IPS DF 4.7 (cell line): Measurements from ENCODE around the gene INPP5A.
A peak's percentile ranks its signal among the peaks of the same experiment; 100 is the strongest.
"Not testable (repeated sequence)": the region's sequence is repeated elsewhere in the genome, so short reads cannot be mapped to it uniquely, and the experiment has no call there.

ENCODE experiments used
- DNase-seq: peaks from one replicate; pipeline ENCODE4 v3.0.0-alpha.2; 2013; ENCODE audit warnings: low spot score; ENCODE audit errors: extremely low read depth

The INPP5A gene

DNA sequence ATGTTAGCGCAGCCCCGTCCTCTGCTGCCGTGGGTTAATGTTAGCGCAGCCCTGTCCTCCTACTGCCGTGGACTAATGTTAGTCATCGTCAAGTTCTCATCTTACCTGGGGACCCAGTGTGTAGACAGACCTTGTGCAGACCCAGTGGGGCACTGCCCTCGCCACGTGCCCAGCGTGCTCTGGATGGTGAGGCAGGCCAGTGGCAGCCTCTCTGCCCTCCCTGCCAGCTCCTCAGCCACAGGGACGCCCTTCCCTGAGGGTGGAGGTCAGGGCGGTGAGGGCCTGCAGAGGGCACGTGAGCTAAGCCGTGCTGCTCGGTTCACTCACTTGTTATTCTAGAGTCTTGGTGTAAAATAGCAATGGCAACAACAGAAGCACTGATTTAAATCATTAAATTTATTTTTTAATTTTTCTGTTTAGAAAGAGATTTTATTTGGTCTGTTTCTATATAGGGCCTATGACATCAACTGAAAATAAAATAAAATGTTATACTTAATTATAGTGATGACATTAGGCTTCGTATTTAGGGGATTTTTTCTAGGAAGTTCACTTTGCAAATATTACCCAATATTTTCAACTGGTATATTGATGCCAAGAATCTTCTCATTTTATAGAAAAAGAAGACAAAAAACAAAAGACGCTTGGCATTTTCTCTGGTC lies 199.9 kb downstream of the INPP5A start:
- DNase-seq, result no peak

DNA sequence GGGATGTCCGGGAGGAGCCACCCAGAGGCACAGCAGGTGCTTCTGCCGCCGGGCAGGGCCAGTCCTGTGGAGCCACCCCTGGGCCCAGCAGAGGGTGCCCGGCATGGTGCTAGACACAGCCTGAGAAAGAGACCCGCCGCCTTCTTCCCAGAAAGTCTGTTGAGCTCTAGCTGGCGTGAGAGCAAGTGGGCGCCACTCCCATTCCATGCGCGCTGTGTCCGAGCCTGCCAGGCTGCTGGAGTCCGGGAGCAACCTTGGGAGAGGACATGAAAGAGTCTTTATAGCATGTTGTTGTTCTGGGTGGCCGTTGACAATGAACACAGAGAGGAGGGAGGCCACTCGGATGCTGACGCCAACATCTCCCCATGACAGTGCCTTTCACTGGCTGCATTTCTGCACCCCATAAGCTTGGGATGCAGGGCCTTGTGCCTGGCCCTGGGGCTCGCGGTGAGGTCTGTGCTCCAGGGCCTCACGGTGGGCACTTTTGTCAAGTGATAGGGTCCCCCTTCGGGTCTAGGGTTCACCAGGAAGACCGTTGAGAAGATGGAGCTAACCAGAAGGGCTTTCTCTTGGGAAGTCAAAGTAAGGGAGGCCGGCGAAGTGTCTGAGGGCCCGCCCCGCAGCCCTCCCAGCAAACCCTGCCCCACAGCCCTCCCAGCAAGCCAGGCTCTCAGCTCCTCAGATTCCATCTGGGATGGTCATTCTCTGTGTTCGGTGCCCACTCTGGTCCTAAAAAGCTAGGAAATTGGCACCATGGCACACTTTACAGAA lies 201.1 kb downstream of the INPP5A start:
- DNase-seq, result no peak

DNA sequence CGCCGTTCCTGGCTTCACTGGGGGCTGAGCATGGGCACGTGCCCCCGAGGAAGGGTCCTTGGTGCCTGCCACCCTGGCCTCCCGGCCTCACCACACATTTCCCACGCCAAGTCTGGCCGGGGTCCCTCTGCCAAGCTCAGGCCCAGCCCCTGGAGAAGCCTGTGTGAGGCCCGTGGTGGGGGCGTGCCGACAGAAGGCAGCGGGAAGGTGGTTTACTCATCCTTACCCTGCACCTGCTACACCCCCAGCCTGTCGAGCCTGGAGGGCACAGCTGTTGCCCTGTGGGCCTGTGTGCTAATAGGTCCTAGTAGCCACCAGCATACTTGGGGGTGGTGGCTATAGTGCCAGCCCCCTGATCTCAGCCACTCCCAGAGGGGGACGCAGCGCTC lies 201.6 kb downstream of the INPP5A start:
- DNase-seq, result no peak

DNA sequence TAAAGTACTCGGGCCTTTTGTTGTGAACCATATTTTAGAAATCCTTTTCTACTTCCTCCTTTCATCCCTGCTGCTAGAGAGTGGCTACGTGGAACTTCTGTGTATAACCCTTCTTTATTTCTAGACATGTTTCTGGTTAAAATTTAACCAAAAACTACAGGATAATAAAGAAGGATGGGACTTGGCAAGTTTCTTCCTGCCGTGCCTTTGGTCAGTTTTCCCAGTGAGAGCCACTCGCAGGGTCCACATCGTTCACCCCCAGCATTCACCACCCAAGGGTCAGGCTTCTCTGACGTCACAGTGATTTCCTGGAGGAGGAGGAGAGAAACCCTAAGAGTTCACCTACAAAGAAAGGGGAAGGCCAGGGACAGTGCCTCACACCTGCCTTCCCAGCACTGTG lies 203.0 kb downstream of the INPP5A start:
- no peak for DNase-seq

DNA sequence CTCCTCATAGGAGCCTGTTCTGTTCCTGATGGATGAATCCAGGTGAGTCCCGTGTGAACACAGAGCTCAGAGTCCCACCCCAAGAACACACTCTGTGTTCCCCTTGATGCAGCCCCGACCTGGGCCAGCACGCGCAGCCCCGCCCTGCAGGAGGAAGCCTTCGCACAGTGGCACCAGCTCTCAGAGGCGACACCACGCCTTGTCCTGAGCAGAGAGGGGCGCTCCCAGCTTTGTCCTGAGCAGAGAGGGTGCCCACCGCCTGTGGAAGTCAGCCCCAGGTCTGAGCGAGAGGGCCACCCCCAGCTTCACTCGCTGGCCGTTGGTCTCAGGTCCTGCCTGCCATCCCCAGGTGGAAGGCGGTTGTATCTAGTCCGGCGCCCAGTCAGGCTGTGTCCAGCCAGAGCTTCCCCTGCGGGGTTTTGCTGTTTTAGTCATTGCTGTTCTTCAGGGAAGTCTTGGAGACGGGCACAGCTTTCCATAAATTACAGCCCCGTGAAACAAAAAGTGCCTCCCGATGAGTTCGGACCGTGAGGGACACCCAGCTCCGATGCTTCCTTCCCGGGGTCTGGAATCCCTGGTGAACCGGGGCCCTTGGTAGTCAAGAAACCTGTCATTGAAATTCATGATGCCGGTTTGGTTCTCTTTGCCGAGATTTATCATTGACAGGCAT lies 204.7 kb downstream of the INPP5A start:
- DNase-seq, result no peak

DNA sequence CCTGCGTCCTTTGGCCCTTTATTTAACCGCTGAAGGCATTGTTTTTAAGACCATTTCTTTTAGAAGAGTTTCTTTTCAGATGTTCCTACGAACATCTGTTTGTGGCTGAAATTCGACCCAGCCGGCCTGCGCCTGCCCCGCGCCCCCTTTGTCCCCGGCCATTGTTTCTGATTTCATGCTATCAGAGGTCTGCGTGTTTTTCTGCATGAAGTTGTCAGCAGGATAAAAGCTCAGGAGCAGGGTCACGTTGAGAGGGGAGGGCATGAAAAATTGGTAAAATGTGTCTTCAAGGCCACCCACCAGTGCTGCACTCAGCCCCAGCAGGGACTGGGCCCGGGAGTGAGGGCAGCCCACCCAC lies 205.2 kb downstream of the INPP5A start:
- no peak for DNase-seq

DNA sequence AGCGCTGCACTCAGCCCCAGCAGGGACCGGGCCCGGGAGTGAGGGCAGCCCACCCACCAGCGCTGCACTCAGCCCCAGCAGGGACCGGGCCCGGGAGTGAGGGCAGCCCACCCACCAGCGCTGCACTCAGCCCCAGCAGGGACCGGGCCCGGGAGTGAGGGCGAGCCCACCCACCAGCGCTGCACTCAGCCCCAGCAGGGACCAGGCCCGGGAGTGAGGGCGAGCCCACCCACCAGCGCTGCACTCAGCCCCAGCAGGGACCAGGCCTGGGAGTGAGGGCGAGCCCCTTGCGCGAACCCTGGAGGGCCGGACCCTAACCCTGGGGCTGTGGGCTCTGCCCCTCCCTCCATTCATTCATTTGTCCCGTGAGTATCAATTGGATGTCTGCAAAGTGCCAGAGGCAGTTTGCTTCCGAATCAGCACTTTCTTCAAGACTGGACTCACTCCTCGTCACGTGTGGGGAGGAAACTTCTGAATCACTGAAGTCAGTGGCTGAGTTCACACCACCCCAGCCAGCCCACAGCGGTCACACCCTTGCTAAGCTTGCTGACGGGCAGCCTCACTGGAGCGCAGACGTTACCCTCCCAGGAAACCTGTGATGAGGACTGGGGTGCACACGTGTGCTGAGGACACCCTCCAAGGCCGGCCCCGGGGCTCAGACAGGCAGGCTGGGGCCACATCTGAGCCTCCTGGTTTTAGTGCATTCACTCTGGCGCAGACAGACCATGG lies 205.8 kb downstream of the INPP5A start:
- not testable (repeated sequence) for DNase-seq

DNA sequence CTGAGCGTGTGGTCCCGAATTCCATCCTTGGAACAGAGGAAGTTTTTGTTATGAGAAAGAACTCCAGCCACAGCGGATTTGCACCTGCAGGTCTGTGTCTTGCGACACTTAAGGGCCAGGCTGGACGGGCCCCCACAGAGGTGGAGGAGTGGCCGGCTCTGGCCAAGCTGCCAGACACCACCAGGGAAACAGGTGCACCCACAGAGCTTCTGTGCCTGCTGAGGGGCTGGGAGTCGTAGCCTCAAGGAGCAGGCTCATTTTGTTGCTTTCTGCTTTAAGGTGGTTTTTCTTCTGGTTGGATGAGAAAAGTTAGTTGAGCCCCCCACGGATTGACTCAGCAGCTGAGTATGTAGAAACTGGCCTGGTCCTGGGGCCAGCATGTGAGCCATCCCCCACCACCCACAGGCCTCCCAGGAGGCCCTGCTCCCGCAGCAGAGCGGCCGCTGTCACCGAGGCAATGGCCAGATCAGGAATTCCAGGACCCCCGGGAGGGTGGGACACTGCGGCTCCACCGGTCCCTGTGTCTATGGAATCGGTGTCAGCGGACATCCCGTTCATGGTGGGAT lies 206.4 kb downstream of the INPP5A start:
- DNase-seq, result no peak

DNA sequence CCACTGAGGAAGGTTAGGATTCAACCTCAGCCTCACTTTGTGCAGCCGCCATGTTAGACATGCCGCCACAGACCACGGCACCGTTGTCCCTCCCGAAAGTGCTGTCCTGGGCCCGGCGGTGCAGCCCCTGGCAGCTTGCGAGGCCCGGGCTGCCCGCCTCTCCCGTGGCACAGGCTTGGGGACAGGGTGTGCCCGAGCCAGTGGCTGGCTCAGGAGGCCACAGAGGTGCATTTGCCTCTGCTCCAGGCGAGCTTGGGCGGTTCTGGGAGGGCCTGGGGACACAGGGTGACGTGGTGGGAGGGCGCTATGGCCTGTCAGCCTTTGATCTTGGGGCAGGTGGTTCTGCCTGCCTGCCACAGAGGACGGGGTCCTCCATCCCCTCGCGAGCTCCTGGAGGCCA lies 207.3 kb downstream of the INPP5A start:
- DNase-seq, result no peak

DNA sequence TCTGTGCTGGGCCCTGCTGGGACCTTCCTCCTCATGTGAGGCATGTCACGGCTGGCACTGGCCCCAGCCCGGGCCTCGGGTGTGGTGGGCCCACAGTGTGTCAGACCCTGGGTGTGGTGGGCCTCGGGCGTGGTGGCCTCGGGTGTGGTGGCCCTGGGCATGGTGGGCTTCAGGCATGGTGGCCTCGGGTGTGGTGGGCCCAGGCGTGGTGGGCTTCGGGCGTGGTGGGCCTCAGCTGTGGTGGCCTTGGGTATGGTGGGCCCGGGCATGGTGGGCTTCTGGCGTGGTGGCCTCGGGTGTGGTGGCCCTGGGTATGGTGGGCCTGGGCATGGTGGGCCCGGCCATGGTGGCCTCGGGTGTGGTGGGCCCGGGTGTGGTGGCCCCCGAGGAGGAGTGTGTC lies 207.9 kb downstream of the INPP5A start:
- no peak for DNase-seq

DNA sequence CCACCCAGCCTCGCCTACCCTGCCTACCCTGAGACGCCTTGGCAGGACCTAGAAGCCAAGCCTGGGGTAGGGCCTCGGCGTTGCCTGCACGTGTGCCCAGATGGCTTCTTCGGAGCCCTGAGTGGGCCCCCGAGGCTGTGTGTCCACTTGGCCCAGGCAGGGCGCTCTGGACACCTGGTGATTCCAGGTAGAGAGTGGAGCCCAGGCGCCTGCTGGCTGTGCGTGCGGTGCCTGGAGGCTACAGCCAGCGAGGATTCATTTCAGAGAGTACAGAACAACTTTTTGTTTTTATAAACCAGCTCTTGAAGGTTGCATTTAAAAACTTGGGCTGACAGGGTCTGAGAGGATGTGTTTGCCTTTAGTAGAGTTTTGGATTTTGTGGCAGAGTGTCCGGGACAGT lies 208.4 kb downstream of the INPP5A start:
- DNase-seq, result no peak

DNA sequence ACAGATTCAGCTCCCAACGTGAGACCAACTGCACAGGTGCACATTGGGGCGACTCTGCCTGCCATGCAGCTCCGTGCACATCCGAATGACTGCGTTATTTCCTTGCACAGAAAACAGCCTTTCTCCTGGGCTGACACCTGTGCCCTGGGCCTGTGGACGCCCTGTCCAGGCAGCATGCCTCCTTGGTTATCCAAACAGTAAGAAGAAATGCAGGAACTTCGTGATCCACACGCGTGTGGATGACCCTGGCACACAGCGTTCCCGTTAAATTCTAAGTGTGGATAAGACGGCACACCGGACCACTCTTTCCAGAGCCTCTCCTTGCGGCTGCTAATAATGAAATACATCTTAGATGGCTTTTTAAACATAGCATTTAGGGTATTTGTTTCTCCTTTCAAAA lies 208.8 kb downstream of the INPP5A start:
- no peak for DNase-seq

DNA sequence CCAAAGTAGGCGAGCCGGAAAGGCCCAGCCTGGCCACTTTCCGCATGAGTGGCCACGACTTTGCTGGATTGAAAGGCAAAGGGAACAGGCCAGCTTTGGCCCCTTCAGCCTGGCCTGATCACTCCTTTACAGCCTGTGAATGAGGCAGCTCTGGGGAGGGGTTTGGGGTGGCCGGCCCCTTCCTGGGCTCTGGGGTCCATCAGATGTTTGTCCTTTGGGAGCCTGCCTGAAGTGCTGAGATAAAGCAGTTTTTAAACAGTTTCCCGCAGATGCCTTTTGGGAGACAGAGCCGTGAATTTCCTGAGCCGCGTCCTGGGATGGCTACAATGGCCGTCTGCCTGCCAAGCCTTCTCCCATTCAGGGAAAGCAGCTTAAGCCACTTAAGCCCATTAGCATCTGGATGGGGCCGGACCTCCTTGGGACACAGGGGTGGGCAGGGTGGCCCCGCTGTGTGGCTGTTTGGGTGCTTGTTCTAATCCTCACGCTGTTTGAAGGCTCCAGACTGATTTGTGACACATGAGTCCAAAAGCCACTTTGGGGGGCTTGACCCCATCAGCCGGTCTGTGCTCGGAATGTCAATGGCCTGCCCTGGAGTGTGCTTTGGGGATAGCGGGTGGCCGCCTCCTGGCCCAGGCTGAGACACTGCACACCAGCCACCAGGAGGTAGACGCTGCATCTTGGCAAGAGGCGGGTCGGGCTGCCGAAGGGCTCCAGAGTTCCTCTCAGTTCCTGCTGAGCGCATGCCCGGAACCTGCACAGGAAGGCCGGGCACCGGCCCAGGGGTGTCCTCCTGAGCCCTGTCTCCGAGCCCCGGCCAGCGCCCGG lies 209.4 kb downstream of the INPP5A start:
- peak; percentile 9 for DNase-seq

DNA sequence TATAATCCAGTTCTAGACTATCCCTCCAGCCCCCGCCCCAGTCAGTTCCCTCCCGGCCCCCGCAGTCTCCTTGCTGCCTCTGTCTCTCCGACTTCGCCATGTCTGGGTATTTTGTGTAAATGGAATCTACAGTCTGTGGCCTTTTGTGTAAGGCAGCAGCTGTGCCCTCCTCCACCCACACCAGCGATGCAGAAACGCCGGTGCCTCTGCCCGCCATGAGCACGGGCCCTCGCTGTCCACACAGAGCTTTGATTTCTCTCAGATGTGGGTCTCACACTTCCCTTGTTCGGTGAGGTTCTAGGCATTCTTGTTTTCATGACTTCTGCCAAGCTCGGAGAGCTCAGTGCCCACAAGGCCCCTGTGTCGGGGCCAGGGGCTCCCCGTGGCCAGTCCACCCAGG lies 210.5 kb downstream of the INPP5A start:
- DNase-seq, result no peak

DNA sequence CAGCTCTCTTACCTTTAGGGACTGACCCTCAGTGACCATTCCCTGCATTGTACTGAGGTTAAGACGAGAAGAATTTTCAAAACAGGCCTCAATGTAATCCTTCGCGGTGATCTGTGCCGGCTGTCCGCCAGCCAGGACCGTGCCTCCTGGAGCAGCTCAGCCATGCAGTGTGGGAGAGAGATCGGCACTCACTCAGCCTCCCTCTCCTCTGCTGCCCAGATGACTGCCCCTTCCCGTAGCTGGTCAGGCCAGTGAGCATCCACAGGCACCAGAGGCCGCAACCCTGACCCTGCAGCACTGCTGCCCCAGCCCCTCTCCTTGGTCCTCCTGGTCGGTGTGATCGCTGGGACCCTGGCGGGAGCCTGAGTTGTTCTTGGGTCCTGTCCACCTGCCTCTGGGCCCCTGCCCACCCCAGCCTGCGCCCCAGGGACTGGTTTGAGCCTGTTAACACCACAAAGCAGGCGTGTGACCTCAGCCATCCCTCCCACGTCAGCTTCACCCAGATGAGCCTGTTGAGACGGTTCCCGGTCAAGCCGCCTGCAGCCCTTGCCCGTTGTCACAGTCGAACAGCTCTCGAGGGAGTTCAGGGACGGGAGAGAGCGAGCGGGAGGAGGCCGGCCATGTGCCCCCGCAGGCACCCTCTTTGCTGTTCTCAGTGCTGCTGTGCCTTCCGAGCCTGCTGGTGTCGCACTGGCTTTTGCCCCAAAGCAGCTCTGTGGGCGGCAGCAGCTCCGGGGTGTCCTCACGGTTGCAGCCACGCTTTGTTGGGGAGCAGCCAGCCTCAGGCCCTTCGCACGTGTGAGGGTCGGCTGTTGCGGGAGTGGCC lies 211.2 kb downstream of the INPP5A start:
- DNase-seq, result no peak

DNA sequence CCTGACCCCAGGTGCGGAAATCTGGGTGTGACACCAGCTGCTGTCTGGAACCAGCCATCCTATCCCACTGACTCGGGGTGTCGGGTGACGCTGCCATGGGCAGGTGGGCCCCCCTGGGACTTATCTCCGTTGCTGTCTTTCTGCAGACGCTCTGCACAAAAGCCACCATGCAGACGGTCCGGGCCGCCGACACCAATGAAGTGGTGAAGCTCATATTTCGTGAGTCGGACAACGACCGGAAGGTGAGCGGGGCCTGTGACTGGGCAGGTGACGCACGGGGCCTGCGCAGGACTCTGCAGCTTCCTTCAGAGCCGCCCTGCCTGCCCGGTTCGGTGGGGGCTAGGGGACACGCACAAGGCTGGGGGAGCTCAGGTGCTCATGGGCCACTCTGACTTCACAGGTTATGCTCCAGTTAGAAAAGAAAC lies 211.8 kb downstream of the INPP5A start:
- no peak for DNase-seq

DNA sequence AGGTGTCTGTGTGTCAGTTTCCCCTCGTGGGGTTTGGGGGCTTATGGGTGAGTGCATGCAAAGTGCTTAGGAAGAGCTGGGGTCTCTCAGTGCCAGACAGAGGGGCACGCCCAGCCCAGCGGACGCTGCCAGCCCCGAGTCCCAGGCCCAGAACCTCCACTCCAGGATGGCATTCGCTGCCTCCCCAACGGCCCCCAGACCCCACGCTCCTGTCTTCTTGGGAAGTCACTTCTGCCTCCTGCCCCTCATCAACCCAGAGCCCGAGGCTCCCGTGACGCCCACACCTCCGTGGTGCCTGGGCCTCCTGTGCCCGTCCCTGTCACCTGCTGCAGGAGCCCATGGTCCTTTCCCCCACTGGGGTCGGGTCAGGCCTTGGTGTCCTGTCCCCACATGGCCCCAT lies 213.3 kb downstream of the INPP5A start:
- no peak for DNase-seq

DNA sequence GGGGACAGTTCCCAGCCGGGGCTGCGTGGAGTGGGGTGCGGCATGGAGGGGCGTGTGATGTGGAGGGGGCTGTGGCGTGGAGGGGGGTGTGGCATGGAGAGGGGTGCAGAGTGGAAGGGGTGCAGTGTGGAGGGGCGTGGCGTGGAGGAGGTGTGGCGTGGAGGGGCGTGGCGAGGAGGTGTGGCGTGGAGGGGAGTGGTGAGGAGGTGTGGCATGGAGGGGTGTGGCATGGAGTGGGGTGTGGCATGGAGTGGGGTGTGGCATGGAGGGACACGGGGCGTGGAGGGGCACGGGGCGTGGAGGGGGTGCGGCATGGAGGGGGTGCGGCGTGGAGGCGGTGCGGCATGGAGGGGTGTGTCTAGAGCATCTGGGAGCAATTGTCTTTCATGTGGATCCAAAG lies 214.8 kb downstream of the INPP5A start:
- no peak for DNase-seq

DNA sequence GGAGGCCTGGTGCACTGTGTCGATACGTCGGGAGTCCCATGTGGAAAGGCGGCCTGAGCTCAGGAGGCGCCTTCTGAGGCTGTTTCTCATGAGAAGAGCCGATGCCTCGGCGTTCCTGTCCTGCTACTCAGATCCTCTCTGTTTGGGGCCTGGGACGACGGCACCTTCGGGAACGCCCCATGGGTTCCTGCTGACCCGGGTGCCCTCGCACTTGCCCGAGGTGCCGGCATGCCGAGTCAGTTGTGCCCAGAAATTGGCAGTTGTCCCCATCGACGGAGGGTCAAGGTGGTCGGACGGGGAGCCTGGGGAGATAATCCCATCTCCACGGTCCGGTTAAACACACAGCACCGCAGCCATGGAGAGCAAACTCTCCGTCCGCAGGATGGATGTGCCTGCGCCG lies 215.4 kb downstream of the INPP5A start:
- no peak for DNase-seq

DNA sequence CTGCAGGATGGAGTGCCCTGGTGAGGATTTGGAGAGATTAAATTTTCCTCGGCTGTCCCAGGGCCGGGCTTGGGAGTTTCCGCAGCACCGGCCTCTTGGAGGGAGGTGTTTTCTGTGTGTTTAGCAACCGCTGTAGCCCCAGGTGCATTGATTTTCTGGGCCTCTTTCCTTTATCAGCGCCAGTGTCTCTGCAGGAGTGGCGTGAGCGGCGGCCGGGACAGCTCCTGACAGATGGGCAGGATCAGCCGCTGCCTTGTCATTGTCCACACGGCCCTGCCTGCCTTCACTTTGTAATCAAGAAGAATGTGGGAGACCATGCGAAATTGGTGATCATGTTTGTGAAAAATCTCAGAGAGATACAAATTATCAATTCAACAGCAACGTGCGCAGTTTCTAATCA lies 216.0 kb downstream of the INPP5A start:
- no peak for DNase-seq
